ENCODE data around the gene PCDHGA5. TPM values are rescaled to one million over a fixed set of nuclear protein-coding genes. Genes with fewer than 3 reads are reported as not detected.
A peak's percentile ranks its signal among the peaks of the same experiment; 100 is the strongest.
"Not testable (repeated sequence)": the region's sequence is repeated elsewhere in the genome, so short reads cannot be mapped to it uniquely, and the experiment has no call there.

Gene PCDHGA5
- total RNA-seq, 1 experiment from 2014 or later, result 0.10 TPM

DNA sequence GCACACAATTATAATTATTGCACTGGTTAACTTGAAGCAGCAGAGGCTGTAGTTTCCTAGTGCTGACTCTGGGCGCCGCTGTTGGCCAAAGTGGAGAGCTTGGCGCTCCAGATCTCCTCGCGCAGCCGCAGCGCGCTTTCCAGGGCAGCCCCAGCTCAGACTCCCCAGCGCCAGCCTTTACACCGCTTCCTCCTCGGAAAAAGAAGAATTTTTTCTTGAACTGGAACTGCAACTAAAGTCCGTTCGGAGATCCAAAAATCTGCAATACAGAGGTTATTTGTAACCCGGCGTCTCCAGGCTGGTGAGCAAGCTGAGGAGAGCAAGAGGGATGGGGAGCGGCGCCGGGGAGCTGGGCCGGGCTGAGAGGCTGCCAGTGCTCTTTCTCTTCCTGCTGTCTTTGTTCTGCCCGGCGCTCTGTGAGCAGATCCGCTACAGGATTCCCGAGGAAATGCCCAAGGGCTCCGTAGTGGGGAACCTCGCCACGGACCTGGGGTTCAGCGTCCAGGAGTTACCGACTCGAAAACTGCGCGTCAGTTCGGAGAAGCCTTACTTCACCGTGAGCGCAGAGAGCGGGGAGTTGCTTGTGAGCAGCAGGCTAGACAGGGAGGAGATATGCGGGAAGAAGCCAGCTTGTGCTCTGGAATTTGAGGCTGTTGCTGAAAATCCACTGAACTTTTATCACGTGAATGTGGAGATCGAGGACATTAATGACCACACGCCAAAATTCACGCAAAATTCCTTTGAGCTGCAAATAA is 23.8 kb downstream of the PCDHGA5 start, which contains the start of gene PCDHGB4:
TSS of gene PCDHGB4 (plus strand) at position 142 of the 755 bp plus-strand sequence. CDS start at position 329, 187 bp downstream.
- DNase-seq (ENCODE audit: low read depth), result not testable (repeated sequence)

DNA sequence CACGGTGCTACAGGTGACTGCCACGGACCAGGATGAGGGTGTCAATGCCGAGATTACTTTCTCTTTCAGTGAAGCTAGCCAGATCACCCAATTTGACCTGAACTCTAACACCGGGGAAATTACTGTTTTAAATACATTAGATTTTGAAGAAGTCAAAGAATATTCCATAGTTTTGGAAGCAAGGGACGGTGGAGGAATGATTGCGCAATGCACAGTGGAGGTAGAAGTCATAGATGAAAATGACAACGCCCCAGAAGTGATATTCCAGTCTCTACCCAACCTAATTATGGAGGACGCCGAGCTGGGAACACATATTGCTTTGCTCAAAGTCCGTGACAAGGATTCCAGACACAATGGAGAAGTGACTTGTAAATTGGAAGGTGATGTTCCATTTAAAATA is 24.7 kb downstream of the PCDHGA5 start:
- no peak for DNase-seq (ENCODE audit: low read depth)

DNA sequence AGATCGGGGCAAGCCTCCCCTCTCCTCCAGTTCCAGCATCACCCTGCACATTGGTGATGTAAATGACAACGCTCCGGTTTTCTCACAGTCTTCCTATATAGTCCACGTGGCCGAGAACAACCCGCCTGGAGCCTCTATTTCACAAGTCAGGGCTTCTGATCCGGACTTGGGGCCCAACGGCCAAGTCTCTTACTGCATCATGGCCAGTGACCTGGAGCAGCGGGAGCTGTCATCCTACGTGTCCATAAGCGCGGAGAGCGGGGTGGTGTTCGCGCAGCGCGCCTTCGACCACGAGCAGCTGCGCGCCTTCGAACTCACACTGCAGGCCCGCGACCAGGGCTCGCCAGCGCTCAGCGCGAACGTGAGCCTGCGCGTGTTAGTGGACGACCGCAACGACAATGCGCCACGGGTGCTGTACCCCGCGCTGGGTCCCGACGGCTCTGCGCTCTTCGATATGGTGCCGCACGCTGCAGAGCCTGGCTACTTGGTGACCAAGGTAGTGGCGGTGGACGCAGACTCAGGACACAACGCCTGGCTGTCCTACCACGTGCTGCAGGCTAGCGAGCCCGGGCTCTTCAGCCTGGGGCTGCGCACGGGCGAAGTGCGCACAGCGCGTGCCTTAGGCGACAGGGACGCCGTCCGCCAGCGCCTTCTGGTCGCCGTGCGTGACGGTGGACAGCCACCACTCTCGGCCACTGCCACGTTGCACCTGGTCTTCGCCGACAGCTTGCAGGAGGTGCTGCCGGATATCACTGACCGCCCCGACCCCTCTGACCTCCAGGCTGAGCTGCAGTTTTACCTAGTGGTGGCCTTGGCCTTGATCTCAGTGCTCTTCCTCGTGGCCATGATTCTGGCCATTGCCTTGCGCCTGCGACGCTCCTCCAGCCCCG is 25.4 kb downstream of the PCDHGA5 start:
- DNase-seq (ENCODE audit: low read depth), result no peak

DNA sequence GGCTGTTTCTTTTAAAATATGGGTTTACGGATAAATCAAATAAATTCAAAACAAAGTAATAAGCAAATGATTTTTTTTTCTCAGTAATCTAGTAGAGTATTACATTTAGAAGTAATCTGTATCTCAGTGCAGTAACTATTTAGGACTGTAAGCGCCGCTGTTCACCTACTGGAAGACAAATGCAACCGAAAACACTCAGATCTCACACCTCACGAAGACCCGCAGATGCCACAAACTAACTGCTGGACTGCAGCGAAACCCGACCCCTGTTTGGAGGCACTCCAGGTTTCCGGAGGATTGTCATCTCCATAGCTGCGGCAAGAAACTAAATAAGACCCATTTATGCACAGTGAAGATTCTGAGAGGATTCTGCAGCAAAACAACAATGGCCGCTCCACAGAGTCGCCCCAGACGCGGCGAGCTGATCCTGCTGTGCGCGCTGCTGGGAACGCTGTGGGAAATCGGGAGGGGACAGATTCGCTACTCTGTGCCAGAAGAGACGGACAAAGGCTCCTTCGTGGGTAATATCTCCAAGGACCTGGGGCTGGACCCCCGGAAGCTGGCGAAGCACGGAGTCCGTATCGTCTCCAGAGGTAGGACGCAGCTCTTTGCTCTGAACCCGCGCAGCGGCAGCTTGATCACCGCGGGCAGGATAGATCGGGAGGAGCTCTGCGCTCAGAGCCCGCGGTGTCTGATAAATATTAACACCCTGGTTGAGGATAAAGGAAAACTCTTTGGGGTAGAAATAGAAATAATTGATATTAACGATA is 28.7 kb downstream of the PCDHGA5 start, which contains the start of gene PCDHGA8:
TSS of gene PCDHGA8 (plus strand) at position 205 of the 770 bp plus-strand sequence. CDS start at position 386, 181 bp downstream.
- no peak for DNase-seq (ENCODE audit: low read depth)

DNA sequence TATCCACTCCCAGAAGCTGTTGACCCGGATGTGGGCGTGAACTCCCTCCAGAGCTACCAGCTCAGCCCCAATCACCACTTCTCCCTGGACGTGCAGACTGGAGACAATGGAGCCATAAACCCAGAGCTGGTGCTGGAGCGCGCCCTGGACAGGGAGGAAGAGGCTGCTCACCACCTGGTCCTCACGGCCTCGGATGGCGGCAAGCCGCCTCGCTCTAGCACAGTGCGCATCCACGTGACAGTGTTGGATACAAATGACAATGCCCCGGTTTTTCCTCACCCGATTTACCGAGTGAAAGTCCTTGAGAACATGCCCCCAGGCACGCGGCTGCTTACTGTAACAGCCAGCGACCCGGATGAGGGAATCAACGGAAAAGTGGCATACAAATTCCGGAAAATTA is 29.3 kb downstream of the PCDHGA5 start:
- no peak for DNase-seq (ENCODE audit: low read depth)

DNA sequence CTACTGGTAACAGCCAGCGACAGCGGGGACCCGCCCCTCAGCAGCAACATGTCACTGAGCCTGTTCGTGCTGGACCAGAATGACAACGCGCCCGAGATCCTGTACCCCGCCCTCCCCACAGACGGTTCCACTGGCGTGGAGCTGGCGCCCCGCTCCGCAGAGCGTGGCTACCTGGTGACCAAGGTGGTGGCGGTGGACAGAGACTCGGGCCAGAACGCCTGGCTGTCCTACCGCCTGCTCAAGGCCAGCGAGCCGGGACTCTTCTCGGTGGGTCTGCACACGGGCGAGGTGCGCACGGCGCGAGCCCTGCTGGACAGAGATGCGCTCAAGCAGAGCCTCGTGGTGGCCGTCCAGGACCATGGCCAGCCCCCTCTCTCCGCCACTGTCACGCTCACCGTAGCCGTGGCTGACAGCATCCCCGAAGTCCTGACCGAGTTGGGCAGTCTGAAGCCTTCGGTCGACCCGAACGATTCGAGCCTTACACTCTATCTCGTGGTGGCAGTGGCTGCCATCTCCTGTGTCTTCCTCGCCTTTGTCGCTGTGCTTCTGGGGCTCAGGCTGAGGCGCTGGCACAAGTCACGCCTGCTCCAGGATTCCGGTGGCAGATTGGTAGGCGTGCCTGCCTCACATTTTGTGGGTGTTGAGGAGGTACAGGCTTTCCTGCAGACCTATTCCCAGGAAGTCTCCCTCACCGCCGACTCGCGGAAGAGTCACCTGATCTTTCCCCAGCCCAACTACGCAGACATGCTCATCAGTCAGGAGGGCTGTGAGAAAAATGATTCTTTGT is 30.6 kb downstream of the PCDHGA5 start:
- DNase-seq (ENCODE audit: low read depth), result not testable (repeated sequence)

DNA sequence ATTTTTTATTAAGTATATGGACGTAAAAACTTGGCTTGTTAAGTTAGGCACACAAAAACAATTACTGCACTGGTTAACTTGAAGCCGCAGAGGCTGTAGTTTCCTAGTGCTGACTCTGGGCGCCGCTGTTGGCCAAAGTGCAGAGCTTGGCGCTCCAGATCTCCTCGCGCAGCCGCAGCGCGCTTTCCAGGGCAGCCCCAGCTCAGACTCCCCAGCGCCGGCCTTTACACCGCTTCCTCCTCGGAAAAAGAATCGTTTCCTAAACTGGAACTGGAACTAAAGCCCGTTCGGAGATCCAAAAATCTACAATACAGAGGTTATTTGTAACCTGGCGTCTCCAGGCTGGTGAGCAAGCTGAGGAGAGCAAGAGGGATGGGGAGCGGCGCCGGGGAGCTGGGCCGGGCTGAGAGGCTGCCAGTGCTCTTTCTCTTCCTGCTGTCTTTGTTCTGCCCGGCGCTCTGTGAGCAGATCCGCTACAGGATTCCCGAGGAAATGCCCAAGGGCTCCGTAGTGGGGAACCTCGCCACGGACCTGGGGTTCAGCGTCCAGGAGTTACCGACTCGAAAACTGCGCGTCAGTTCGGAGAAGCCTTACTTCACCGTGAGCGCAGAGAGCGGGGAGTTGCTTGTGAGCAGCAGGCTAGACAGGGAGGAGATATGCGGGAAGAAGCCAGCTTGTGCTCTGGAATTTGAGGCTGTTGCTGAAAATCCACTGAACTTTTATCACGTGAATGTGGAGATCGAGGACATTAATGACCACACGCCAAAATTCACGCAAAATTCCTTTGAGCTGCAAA is 34.0 kb downstream of the PCDHGA5 start, which contains the start of gene PCDHGB5:
TSS of gene PCDHGB5 (plus strand) at position 192 of the 796 bp plus-strand sequence. CDS start at position 373, 181 bp downstream.
- DNase-seq (ENCODE audit: low read depth), result not testable (repeated sequence)

DNA sequence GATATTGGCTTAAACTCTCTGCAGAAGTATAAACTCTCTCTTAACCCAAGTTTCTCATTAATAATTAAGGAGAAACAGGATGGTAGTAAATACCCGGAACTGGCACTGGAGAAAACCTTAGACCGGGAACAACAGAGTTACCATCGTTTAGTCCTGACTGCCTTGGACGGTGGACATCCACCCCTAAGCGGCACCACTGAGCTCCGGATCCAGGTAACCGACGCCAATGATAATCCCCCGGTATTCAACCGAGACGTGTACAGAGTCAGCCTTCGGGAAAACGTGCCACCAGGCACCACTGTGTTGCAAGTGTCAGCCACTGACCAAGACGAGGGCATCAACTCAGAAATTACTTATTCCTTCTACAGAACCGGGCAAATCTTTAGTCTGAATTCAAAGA is 34.6 kb downstream of the PCDHGA5 start:
- DNase-seq (ENCODE audit: low read depth), result no peak

DNA sequence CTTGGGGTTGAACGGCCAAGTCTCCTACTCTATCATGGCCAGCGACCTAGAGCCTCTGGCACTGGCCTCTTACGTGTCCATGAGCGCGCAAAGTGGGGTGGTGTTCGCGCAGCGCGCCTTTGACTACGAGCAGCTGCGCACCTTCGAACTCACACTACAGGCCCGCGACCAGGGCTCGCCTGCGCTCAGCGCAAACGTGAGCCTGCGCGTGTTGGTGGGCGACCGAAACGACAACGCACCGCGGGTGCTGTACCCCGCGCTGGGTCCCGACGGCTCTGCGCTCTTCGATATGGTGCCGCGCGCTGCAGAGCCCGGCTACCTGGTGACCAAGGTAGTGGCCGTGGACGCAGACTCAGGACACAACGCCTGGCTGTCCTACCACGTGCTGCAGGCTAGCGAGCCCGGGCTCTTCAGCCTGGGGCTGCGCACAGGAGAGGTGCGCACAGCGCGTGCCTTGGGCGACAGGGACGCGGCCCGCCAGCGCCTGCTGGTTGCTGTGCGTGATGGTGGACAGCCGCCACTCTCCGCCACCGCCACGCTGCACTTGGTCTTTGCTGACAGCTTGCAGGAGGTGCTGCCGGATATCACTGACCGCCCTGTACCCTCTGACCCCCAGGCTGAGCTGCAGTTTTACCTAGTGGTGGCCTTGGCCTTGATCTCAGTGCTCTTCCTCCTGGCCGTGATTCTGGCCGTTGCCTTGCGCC is 35.7 kb downstream of the PCDHGA5 start:
- DNase-seq (ENCODE audit: low read depth), result no peak

DNA sequence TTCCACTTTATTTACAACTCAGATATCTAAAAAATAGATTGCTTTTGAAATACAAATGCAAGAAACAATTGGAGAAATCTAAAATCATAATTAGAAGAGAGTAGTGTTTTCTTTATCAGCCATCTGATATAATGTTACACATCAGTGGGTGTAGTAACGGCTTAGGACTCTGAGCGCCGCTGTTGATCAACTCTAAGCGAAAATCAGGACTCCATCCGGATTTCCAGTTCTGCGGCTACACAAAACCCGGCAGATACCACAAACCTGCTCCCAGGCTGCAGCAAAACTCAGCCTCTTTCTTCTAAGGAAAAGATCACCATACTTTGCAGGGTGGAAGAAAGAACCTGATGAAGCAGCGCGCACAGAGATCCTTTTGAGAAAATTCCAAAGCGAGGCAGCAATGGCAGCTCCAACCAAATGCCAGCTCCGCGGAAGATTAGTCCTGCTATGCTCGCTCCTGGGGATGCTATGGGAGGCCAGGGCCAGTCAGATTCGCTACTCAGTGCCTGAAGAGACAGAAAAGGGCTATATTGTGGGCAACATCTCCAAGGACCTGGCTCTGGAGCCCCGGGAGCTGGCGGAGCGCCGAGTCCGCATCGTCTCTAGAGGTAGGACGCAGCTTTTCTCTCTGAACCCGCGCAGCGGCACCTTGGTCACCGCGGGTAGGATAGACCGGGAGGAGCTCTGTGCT is 38.7 kb downstream of the PCDHGA5 start, which contains the start of gene PCDHGA9:
TSS of gene PCDHGA9 (plus strand) at position 226 of the 691 bp plus-strand sequence. CDS start at position 401, 175 bp downstream.
- no peak for DNase-seq (ENCODE audit: low read depth)

DNA sequence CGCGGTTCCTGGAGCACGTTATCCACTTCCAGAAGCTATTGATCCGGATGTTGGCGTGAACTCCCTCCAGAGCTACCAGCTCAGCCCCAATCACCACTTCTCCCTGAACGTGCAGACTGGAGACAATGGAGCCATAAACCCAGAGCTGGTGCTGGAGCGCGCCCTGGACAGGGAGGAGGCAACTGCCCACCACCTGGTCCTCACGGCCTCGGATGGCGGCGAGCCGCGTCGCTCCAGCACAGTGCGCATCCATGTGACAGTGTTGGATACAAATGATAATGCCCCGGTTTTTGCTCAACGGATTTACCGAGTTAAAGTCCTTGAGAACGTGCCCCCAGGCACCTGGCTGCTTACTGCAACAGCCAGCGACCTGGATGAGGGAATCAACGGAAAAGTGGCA is 39.4 kb downstream of the PCDHGA5 start:
- no peak for DNase-seq (ENCODE audit: low read depth)

DNA sequence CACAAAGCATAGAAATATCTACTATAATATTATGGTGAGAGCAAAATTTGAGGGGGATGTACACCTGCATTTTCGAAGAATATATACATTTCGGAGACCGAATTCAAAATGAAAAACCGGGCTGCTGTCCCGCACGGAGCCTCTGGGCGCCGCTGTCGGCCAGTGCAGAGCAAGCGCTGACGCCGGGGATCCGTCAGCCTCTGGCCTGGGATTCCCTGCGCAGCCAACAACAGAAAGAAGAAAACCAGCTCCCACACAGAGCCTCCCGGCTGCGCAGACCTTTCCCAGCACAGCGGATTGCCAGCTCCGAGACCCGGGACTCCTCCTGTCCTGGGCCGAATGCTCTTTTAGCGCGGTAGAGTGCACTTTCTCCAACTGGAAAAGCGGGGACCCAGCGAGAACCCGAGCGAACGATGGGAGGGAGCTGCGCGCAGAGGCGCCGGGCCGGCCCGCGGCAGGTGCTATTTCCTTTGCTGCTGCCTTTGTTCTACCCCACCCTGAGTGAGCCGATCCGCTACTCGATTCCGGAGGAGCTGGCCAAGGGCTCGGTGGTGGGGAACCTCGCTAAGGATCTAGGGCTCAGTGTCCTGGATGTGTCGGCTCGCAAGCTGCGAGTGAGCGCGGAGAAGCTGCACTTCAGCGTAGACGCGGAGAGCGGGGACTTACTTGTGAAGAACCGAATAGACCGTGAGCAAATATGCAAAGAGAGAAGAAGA is 44.0 kb downstream of the PCDHGA5 start, which contains the start of gene PCDHGB6:
TSS of gene PCDHGB6 (plus strand) at position 232 of the 716 bp plus-strand sequence. CDS start at position 414, 182 bp downstream.
- not testable (repeated sequence) for DNase-seq (ENCODE audit: low read depth)

DNA sequence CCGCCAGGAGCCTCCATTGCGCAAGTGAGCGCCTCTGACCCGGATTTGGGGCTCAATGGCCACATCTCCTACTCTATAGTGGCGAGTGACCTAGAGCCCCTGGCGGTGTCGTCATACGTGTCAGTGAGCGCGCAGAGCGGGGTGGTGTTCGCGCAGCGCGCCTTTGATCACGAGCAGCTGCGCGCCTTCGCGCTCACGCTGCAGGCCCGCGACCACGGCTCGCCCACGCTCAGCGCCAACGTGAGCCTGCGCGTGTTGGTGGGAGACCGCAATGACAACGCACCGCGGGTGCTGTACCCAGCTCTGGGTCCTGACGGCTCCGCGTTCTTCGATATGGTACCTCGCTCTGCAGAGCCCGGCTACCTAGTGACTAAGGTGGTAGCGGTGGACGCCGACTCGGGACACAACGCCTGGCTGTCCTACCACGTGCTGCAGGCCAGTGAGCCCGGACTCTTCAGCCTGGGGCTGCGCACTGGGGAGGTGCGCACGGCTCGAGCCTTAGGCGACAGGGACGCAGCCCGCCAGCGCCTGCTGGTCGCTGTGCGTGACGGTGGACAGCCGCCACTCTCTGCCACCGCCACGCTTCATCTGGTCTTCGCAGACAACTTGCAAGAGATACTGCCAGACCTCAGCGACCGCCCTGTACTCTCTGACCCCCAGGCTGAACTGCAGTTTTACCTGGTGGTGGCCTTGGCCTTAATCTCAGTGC is 45.8 kb downstream of the PCDHGA5 start:
- DNase-seq (ENCODE audit: low read depth), result no peak

DNA sequence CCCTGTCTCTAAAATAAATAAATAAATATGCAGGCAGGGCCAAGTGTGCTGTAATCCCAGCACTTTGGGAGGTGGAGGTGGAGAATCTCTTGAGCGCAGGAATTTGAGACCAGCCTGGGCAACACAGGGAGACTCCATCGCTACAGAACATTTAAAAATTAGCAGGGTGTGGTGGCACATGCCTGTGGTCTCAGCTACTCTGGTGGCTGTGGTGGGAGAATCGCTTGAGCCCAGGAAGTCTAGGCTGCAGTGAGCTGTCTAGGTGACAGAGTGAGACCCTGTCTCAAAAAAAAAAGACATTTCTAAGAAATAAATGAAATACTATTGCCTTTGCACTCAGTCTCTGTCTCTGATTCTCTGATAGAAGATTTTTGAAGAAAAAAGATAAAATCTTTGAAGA is 47.6 kb downstream of the PCDHGA5 start:
- no peak for DNase-seq (ENCODE audit: low read depth)

DNA sequence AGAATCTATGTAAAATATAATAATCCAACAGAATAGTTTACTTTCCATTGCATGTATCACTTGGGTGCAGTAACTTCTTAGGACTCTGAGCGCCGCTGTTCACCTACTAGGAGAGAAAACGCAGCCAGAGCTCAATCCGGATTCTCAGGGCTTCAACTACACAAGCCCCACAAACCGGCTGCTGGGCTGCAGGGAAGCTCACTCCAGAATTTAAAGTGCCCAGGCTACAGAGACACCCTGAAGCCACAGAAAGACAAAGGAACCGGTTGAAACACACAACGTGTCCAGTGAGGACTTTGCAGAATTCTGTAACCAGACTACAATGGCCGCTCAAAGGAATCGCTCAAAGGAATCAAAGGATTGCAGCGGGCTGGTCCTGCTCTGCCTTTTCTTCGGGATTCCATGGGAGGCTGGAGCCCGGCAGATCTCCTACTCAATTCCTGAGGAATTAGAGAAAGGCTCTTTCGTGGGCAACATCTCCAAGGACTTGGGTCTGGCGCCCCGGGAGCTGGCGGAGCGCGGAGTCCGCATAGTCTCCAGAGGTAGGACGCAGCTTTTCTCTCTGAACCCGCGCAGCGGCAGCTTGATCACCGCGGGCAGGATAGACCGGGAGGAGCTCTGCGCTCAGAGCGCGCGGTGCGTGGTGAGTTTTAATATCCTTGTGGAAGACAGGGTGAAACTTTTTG is 49.0 kb downstream of the PCDHGA5 start, which contains the start of gene PCDHGA10:
TSS of gene PCDHGA10 (plus strand) at position 134 of the 686 bp plus-strand sequence. CDS start at position 323, 189 bp downstream.
- peak; percentile 36 for DNase-seq (ENCODE audit: low read depth)

DNA sequence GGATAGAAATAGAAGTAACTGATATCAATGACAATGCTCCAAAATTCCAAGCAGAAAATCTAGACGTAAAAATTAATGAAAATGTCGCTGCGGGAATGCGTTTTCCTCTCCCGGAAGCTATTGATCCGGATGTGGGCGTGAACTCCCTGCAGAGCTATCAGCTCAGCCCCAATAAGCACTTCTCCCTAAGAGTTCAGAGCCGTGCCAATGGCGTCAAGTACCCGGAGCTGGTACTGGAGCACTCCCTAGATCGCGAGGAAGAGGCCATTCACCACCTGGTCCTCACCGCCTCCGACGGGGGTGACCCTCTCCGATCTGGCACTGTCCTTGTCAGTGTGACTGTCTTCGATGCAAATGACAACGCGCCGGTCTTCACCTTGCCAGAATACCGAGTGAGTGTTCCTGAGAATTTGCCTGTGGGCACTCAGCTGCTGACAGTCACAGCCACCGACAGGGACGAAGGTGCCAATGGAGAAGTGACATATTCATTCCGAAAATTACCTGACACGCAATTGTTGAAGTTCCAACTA is 49.6 kb downstream of the PCDHGA5 start:
- no peak for DNase-seq (ENCODE audit: low read depth)
